ENCODE data around the gene FOXN3.

Gene FOXN3

GRCh38 chr14:89408907-89409700, 7.9 kb downstream of the FOXN3 start:
- DNase-seq: no peak

GRCh38 chr14:89407856-89408255, 9.2 kb downstream of the FOXN3 start:
- DNase-seq: no peak

- DNase-seq: no peak
These were observed 10.1 kb downstream of the FOXN3 start for GRCh38 chr14:89406941-89407340.

- DNase-seq: no peak
These were observed 10.7 kb downstream of the FOXN3 start for GRCh38 chr14:89406361-89406760.

GRCh38 chr14:89405712-89406111, 11.3 kb downstream of the FOXN3 start:
- DNase-seq: no peak

GRCh38 chr14:89402363-89402762, 14.7 kb downstream of the FOXN3 start:
- DNase-seq: no peak

- DNase-seq: no peak
These were observed 15.3 kb downstream of the FOXN3 start for GRCh38 chr14:89401761-89402160.

- no peak for DNase-seq
These were observed 15.8 kb downstream of the FOXN3 start for GRCh38 chr14:89401241-89401640.

GRCh38 chr14:89400529-89400928, 16.5 kb downstream of the FOXN3 start:
- no peak for DNase-seq

GRCh38 chr14:89399594-89400068, 17.4 kb downstream of the FOXN3 start:
- no peak for DNase-seq

- DNase-seq: no peak
These were observed 17.9 kb downstream of the FOXN3 start for GRCh38 chr14:89399157-89399556.

- DNase-seq: no peak
These were observed 19.3 kb downstream of the FOXN3 start for GRCh38 chr14:89397569-89398230.

- no peak for DNase-seq
These were observed 22.1 kb downstream of the FOXN3 start for GRCh38 chr14:89394972-89395371.

- DNase-seq: no peak
These were observed 23.7 kb downstream of the FOXN3 start for GRCh38 chr14:89393222-89393745.

GRCh38 chr14:89392181-89392580, 24.9 kb downstream of the FOXN3 start:
- no peak for DNase-seq

GRCh38 chr14:89391556-89391955, 25.5 kb downstream of the FOXN3 start:
- no peak for DNase-seq

GRCh38 chr14:89391123-89391522, 25.9 kb downstream of the FOXN3 start:
- DNase-seq: no peak

GRCh38 chr14:89388853-89389252, 28.2 kb downstream of the FOXN3 start:
- DNase-seq: no peak

GRCh38 chr14:89387922-89388685, 28.9 kb downstream of the FOXN3 start:
- DNase-seq: no peak

- DNase-seq: no peak
These were observed 30.7 kb downstream of the FOXN3 start for GRCh38 chr14:89386212-89386886.

GRCh38 chr14:89384636-89385035, 32.4 kb downstream of the FOXN3 start:
- DNase-seq: no peak

GRCh38 chr14:89384023-89384422, 33.0 kb downstream of the FOXN3 start:
- no peak for DNase-seq

All from CD4-positive, alpha-beta T cell treated with Interleukin-17A for 4 hours (primary cell).